Suppressor macrophage treated with lipopolysaccharide for 4 hours (primary cell): ENCODE data around the gene FOXD2.
"Not testable (repeated sequence)": the region's sequence is repeated elsewhere in the genome, so short reads cannot be mapped to it uniquely, and the experiment has no call there.

Experiments used
- DNase-seq: peaks from one replicate; pipeline ENCODE4 v3.0.0-alpha.2; 2020

Gene FOXD2

DNA sequence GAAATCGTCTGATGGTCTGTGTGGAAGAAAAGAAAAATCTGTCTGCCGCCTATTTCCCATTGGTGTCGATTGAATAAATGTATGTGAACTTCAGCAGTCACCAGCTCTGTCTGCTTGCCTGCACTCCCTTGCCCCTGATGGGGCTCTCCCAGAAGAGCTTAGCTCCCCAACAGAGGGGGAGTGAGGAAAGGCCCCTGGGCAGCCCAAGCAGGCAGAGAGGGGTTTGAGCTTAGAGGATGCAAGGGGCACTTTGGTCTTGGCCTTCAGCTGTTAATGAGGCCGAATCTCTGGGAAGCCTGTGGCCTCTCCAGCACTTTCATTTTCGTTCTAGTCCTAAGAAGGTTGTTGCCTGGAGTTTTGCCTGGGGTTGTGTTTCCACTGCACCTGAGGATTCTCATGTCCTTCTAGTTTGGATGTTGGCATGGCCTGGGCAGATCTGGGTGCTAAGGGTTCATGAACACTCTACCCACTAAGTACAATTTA, 2.8 kb downstream of the FOXD2 start:
- DNase-seq: peak; percentile 16

- no peak for DNase-seq
Measured at GRCh38 chr1:47441450-47442106, 3.7 kb downstream of the FOXD2 start.

DNA sequence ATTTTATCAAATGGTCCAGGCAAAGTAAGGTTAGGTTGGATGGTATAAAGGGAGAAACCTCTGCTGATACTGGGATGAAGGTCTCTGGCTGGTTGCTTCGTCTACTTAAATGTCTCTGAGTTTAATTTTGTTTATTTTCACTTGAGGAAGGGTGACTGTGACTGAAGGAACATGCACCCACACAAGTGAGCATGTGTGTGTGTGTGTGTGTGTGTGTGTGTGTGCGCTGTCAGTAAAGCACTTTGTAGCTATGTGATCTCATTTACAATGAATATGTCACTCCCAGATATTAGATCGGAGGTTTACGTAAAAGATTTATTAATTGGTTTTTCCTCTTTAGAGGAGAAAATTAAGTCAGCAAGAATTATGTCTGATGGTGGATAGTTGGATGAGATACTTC, 4.4 kb downstream of the FOXD2 start:
- DNase-seq: no peak

DNA sequence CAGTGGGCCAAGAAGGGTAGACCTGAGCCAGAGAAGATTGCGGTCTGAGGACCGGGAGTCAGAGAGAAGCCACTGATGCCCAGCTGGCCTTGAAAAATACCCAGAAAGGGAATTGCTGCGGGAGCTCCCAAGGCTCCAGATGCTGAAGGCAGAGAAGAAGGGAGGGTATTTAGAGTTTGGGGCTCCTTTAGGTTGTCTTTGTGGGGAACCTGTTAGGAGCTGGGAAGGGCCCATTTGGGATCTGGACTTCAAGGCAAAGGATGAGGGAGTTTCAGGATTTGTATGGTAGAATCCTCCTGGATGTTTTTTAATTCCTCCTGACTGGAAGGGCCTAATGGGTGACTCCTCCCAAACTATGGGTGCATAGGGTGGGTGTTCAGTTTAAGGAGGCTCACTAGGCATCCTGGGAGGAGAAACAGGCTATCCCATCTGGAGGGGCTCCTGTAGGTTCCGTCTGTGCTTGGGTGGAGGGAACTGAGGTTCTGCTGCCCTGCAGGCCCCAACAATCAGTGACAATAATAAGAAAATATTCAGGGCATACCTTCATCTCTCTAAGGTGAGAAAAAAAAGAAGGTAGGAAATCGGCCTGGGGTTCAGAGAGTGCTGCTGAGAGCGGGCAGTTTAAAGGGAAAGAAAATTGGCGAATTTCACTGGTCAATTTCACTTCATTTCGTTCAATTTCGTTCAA, 5.1 kb downstream of the FOXD2 start:
- no peak for DNase-seq

- DNase-seq: no peak
Measured at GRCh38 chr1:47443530-47444296, 5.9 kb downstream of the FOXD2 start.

- DNase-seq: no peak
Measured at GRCh38 chr1:47444297-47444561, 6.4 kb downstream of the FOXD2 start.

DNA sequence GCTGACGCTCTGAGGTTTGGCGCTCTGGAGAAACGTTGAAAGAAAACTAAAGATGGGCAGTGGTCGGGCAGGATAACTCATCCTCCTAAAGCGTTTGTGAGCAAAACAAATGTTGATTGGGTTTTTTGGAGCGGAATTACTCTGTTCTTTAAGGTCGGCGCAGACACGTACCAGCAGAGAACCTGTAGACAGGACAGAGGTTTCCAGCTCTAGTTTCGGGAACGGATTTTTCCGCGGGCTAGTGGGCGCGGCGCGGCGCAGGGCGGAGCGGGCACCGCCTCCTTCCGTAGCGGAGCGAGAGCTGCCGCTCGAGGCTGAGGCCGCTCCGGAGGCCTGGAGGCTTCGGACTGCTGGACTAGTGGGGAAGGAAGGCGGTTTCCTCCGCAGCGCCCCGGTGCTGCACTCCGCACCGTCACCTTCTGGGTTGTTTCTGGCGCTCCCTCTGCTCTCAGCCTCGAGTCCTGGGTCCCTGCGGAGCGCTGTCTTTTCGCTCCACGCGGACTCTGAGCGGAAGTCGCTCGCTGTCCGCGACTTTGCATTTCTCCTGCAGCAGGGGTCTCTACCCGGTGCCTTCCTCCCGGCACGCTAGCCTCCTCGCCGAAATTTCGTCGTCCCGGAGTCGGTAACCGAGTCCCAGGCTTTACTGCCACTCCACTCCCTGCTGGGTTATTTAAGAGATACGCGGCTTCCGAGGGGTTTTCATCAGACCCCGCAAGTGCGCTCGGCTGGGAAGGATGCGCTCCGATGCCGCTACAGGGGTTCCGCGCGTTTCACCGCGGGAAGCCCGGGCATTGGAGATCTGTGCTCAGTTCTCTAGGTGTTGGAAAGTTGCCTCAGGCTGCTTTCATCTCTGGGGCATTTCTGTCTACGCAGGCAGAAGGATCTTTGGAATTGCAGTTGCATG, 7.0 kb downstream of the FOXD2 start:
- peak; percentile 44 for DNase-seq

GRCh38 chr1:47445823-47446550, 8.1 kb downstream of the FOXD2 start:
- DNase-seq: no peak

- no peak for DNase-seq
Measured at GRCh38 chr1:47448462-47449222, 10.8 kb downstream of the FOXD2 start.

DNA sequence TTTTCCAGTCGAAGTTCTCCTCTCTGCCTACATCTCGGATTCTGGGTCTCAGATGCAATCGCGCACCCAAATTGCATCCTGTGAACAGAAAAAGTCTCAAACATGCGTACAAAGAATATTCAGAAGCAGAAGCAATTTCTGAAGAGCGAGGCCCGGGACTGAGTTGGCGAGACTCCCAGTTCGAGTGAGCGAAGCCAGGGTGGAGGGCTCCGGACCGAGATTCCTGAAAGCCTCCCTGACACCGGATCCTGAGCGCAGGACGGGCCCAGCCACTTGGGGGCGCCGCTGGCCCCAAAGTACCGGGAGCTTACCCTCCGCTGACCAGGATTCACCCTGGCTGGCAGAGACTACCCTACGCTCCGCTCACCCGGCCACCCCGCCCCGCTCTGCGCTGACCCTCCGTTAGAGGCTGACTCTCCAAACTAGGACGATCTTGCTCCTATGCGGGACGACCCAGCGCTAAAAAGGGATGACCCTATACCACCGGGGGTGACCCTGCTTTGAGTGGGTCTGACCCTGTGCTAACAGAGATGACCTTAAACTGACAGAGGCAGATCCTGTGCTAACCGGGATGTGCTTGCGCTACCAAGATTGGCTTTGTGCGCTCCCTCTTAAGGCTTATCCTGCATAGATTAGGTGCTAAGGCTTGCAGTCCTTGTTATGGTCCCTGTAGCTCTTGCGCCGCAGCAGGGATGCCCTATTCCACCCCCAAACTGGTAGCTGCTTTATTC, 12.1 kb downstream of the FOXD2 start:
- DNase-seq: peak; percentile 56

DNA sequence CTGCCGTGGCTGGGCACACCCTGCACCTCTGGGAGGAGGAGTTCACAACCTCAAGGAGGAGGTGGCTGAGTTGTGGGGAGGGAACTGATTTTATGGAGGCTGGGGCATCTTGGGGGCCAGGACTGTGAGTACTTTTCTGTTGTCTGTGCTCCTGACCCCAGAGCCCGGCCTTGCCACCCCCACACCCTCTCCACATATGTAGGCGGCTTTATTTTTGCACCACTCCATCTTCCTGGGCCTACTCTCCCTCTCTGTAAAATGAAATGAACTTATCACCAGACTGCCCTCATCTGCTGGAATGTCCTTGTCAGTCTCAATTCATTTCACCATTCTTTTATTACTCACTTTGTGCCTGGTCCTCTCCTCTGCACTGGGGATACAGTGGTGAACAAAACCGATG, 12.8 kb downstream of the FOXD2 start:
- no peak for DNase-seq

DNA sequence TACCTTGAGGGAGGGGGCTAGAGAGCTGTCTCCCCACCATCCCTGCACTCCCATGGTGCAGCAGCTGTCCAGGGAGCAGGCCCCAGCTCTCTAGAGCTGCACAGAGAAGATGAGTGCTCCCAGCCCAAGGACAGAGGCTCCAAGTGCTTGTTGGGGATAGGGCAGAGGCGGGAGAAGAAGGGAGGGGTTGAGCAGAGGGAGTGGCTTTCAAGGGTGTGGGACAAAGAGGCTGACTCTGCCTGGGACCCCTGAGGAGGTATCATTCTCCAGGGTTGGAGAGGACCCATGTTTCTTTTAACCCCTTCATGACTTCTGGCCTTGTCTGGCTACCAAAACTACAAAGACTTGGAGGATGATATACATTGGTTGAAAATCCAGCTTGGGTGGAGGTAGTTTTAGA, 14.6 kb downstream of the FOXD2 start:
- no peak for DNase-seq

DNA sequence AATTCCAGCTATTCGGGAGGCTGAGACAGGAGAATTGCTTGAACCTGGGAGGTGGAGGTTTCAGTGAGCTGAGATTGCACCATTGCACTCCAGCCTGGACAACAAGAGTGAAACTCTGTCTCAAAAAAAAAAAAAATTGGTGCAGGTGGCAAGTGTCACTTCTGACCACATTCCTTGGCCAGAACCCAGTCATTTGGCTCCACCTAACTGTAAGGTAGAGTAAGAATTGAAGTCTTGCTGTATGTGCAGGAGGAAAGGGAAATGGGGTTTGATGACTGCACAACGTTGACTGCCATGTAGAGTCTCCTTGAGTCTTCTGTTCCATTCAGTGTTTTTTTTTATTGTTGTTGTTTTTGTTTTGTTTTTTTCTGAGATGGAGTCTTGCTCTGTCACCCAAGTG, 16.1 kb downstream of the FOXD2 start:
- not testable (repeated sequence) for DNase-seq

DNA sequence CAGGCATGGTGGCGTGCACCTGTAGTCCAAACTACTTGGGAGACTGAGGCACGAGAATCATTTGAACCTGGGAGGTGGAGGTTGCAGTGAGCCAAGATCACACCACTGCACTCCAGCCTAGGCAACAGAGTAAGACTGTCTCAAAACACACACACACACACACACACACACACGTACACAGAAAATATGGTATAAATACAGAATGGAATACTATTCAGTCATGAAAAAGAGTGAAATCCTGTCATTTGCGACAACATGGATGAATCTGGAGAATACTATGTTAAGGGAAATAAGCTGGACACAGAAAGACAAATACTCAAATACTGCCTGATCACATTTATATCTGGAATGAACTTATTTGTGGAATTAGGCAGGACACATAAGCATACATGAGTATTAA, 18.4 kb downstream of the FOXD2 start:
- DNase-seq: no peak

DNA sequence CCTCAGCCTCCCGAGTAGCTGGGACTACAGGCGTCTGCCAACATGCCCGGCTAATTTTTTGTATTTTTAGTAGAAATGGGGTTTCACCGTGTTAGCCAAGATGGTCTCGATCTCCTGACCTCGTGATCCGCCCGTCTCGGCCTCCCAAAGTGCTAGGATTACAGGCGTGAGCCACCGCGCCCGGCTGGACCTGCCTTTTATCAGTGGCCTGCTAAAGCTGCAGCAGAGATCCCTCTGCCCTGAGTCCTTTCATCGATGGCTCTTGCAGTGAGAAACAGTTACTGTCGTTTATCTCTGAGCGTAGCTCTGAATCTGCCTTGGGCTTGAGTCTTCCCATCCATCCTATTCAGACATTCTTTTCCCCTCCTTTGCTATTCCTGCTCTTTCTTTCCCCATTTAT, 19.7 kb downstream of the FOXD2 start:
- not testable (repeated sequence) for DNase-seq

GRCh38 chr1:47459253-47459788, 21.5 kb downstream of the FOXD2 start:
- DNase-seq: no peak

GRCh38 chr1:47460040-47460439, 22.2 kb downstream of the FOXD2 start:
- no peak for DNase-seq

DNA sequence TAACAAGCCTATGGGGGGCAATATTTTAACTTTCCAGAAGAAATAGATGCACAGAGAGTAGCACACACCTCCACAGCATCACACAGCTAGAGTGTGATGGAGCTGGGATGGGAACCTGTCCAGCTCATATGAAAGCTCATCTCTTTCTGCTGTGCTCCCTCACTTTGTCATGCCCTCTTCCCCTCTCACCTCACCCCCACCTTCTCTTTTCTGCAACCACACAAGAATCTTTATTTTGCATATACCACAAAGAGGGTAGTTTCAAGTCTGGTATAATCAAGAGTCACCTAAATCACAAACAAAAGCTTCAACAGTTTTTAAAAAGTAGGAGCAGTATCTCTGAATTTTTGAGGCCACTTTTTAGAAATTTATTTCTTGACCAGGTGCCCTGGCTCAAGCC, 22.6 kb downstream of the FOXD2 start:
- DNase-seq: no peak

DNA sequence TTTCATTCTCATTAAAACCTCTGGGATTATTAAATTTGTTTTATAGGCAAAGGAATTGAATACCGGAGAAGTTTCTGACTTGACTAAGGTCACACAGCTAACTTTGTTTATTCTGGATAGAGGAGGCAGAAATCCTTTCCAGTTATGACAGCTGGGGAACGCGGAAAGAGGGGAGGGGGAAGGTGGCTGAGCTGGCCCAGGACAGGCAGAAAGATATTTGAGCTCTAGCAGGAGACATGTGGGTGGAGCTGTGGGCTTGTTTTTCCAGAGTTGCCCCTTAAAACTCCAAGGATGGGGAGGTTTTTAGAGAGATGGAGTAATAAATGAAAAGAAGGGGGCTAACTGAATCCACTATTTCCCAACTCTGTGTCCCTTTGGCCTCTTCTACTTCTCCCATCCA, 27.8 kb downstream of the FOXD2 start:
- DNase-seq: no peak

DNA sequence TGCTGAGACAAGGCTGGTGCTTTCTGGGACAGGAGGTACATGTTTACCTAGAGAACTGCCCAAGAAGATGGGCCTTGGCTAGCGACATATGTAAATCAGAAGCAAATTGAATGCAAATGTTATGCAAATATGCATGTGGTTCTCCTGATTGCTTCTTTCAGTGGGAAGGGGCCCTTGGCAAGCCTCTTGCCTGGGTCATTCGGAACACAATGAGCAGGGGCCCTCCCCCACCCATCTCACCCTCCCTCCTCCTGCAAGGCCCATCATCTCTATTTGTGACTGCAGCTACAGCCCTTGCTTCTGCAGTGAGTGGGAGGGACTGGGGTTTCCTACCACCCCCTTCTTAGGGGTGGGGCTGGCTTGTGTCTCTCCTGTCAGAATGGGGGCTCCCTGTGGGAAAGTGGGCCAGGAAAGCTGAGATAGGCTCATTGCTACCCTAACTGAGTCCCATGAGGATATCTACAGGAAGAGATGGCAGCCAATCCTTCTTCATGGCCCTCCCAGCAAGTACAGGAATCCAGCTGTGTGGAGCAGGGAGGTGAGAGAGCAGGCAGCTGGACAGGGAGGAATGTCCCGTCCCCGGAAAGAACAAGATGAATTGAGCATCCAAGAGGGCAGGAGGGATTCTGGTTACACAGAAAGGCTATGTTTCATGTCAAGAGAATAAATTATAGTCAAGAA, 31.0 kb downstream of the FOXD2 start:
- no peak for DNase-seq
